ENCODE results near the gene ITPR1. TPM values are rescaled to one million over a fixed set of nuclear protein-coding genes. Genes with fewer than 3 reads are reported as not detected.
A peak's percentile ranks its signal among the peaks of the same experiment; 100 is the strongest.

The ITPR1 gene
- polyA plus RNA-seq, 2 of the 4 experiments (the other 2 are of a cell fraction), result 2.8 to 9.6 TPM

GRCh38 chr3:4739289-4740236, 246.4 kb downstream of the ITPR1 start (continued):
- TF ChIP-seq FOXS1 (CRISPR knock-in tag; IDR thresholded peaks at IDR 0.05) (no peak), GATA3 (IDR thresholded peaks at IDR 0.05; ENCODE audit: borderline replicate concordance) (no peak), USF2 (IDR thresholded peaks at IDR 0.05) (no peak), HES2 (IDR thresholded peaks at IDR 0.05) (no peak)

GRCh38 chr3:4740397-4741105, 247.4 kb downstream of the ITPR1 start:
- TF ChIP-seq USF2 (IDR thresholded peaks at IDR 0.05), result no peak
- no peak for TF ChIP-seq CBX2 (IDR thresholded peaks at IDR 0.05; ENCODE audit: borderline replicate concordance, low read depth)
- no peak for TF ChIP-seq ELK1 (IDR thresholded peaks at IDR 0.05; ENCODE audit: low read depth, low read length)
- no peak for TF ChIP-seq FOSL2 (IDR thresholded peaks at IDR 0.05)
- TF ChIP-seq FOSL2 (CRISPR knock-in tag; IDR thresholded peaks at IDR 0.05), result no peak
- no peak for TF ChIP-seq FOXS1 (CRISPR knock-in tag; IDR thresholded peaks at IDR 0.05)
- TF ChIP-seq REST (IDR thresholded peaks at IDR 0.05), result no peak
- TF ChIP-seq JUNB (IDR thresholded peaks at IDR 0.05), result no peak
- no peak for TF ChIP-seq FOSB (CRISPR knock-in tag; IDR thresholded peaks at IDR 0.05)
- TF ChIP-seq PHF8 (IDR thresholded peaks at IDR 0.05; ENCODE audit: borderline replicate concordance, low read depth), result no peak
- no peak for TF ChIP-seq RAD21 (conservative IDR thresholded peaks at IDR 0.05 in 1 of 2, IDR thresholded peaks at IDR 0.05 in 1 of 2)
- no peak for TF ChIP-seq RARB (CRISPR knock-in tag; IDR thresholded peaks at IDR 0.05)
- no peak for TF ChIP-seq GATA3 (IDR thresholded peaks at IDR 0.05; ENCODE audit: borderline replicate concordance)
- no peak for TF ChIP-seq RFX5 (IDR thresholded peaks at IDR 0.05)
- TF ChIP-seq SREBF2 (IDR thresholded peaks at IDR 0.05), result no peak
- TF ChIP-seq MAZ (IDR thresholded peaks at IDR 0.05; ENCODE audit: borderline replicate concordance, low read depth, low read length), result no peak
- no peak for TF ChIP-seq TFCP2L1 (CRISPR knock-in tag; IDR thresholded peaks at IDR 0.05)
- TF ChIP-seq POLR2AphosphoS2 (conservative IDR thresholded peaks at IDR 0.05; ENCODE audit: low read length), result no peak
- no peak for TF ChIP-seq POLR2A (IDR thresholded peaks at IDR 0.05; ENCODE audit: low read length)
- no peak for TF ChIP-seq BHLHE40 (IDR thresholded peaks at IDR 0.05; ENCODE audit: low read depth, low read length)
- TF ChIP-seq CHD2 (IDR thresholded peaks at IDR 0.05; ENCODE audit: low read length, partially characterized antibody), result no peak

More at GRCh38 chr3:4740397-4741105, 247.4 kb downstream of the ITPR1 start:
- Histone ChIP-seq H3K27ac (peak overlapping the region; percentile 61 to 84; a peak in 5 of 6 replicates), H3K4me2 (peak overlapping the region; percentile 66; the same call in 1 of the 3 replicates), H3K4me1 (peaks cover 58% of the 10 kb centered on the region), H3K9me3 (no peaks in the 10 kb centered on the region; the same call in 2 of the 3 replicates), H3K4me3 (no peak overlapping the region)
- ATAC-seq (no peak), DNase-seq (ENCODE audit: low read depth in 1 of 2, low spot score in 1 of 2) (no peak), FAIRE-seq (no peak)
- ChIA-PET CTCF (interaction anchor here (0.6 to 1.8 kb wide), 5 partner anchors 11 to 317 kb away, joined by 3 to 5 read pairs (median 3); no protein-coding TSS in a partner anchor), POLR2A (no interaction called here)
- 89% methylated on average over 13 of the region's 13 CpGs for WGBS (ENCODE audit: missing lambda C conversion rate)
